Measurements from ENCODE around the gene MRPS34.

Gene MRPS34

DNA sequence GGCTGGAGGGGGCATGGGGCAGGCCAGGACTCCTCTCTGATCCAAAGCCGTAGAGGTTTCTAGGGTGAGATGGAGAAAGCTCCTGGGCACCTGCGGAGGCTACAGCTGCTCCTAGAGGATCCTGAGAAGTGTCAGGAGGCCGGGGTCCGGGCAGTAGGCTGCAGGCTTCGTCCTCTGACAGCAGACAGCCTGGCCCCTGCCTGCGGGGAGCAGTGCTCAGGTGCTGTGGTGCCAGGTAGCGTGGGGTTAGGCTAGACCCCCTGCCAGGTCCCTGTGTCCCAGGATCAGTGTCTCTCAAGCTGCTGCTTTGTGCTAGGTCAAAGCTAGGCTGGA lies 1.5 kb upstream of the MRPS34 start:
- Histone ChIP-seq H2BK5ac (ENCODE audit: low read length) (no peak overlapping the region), H4K5ac (ENCODE audit: low read length) (no peak overlapping the region), H2BK120ac (ENCODE audit: low read depth, low read length) (no peak overlapping the region), H2BK15ac (replicated peaks; ENCODE audit: low read depth) (no peak overlapping the region), H3K9ac (ENCODE audit: low read length) (peak overlapping the region; percentile 8), H3K23ac (ENCODE audit: low read length) (no peak overlapping the region), H3K79me2 (ENCODE audit: control insufficient read depth, insufficient read depth, low read length) (peaks cover 11% of the 10 kb centered on the region), H3K4ac (ENCODE audit: low read depth, low read length) (no peak overlapping the region), H3K36me3 (ENCODE audit: control insufficient read depth, insufficient read depth, low read length) (no peaks in the 10 kb centered on the region), H3K79me1 (ENCODE audit: low read length) (peaks cover 8% of the 10 kb centered on the region), H3K4me1 (ENCODE audit: control insufficient read depth, low read depth, low read length) (no peaks in the 10 kb centered on the region), H3K4me3 (ENCODE audit: low read length) (no peak overlapping the region), H3K27ac (ENCODE audit: low read depth, low read length) (no peak overlapping the region), H3K56ac (ENCODE audit: low read length) (peak overlapping the region; percentile 10), H4K8ac (ENCODE audit: low read depth, low read length) (no peak overlapping the region), H2AK5ac (ENCODE audit: low read length) (no peak overlapping the region), H3K18ac (ENCODE audit: low read length) (no peak overlapping the region), H3K27me3 (ENCODE audit: insufficient read depth, low read length, poor library complexity) (no peaks in the 10 kb centered on the region), H3K4me2 (ENCODE audit: low read length) (no peak overlapping the region)
- DNase-seq = no peak
- WGBS (ENCODE audit: extremely low coverage, insufficient coverage, low lambda C conversion rate) = no CpG with 5 or more reads among the region's 7 CpGs

DNA sequence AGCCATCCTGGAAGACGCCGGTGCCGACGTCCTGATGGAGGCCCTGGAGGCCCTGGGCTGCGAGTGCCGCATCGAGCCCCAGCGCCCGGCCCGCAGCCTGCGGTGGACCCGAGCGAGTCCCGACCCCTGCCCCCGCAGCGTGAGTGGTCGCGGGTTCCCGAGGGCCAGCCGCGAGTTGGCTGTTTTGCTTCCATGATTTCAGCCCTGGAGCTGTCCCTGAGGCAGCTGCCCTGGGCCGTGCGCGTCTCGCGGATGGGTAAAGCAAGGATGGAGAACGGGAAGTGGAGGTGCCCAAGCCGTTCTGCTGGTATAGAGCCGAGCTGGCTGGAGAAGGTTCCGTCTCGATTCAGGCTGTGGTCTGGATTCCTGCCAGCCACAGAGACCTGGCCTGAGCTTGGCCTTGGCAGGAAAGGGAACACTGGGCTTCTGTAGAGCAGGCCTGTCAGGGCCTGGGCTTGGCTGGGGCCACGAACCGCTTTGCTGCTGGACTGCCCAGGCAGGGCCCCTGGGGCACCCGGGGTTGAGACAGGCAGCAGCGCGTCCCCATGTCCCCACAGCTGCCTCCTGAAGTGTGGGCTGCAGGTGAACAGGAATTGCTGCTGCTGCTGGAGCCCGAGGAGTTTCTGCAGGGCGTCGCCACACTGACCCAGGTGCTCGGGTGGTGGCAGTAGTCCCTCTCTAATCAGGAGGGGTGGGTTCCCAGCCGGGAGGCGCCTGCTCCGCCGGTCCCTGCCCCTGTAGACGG lies 941 bp upstream of the MRPS34 start:
- Histone ChIP-seq H3K56ac (ENCODE audit: low read length) (peak overlapping the region; percentile 94), H2BK120ac (ENCODE audit: low read depth, low read length) (no peak overlapping the region), H3K4me3 (ENCODE audit: low read length) (peak overlapping the region; percentile 62), H2AK5ac (ENCODE audit: low read length) (no peak overlapping the region), H4K8ac (ENCODE audit: low read depth, low read length) (no peak overlapping the region), H3K4me2 (ENCODE audit: low read length) (peak overlapping the region; percentile 56), H3K18ac (ENCODE audit: low read length) (no peak overlapping the region), H3K4me1 (ENCODE audit: control insufficient read depth, low read depth, low read length) (no peaks in the 10 kb centered on the region), H2BK15ac (replicated peaks; ENCODE audit: low read depth) (no peak overlapping the region), H2BK5ac (ENCODE audit: low read length) (no peak overlapping the region), H3K4ac (ENCODE audit: low read depth, low read length) (peak overlapping the region; percentile 25), H3K79me1 (ENCODE audit: low read length) (peaks cover 8% of the 10 kb centered on the region), H3K79me2 (ENCODE audit: control insufficient read depth, insufficient read depth, low read length) (peaks cover 11% of the 10 kb centered on the region), H3K9ac (ENCODE audit: low read length) (peak overlapping the region; percentile 91), H3K23ac (ENCODE audit: low read length) (no peak overlapping the region), H3K27me3 (ENCODE audit: insufficient read depth, low read length, poor library complexity) (no peaks in the 10 kb centered on the region), H3K27ac (ENCODE audit: low read depth, low read length) (peak overlapping the region; percentile 10), H4K5ac (ENCODE audit: low read length) (no peak overlapping the region), H3K36me3 (ENCODE audit: control insufficient read depth, insufficient read depth, low read length) (no peaks in the 10 kb centered on the region)
- no peak for DNase-seq
- no CpG with 5 or more reads among the region's 45 CpGs for WGBS (ENCODE audit: extremely low coverage, insufficient coverage, low lambda C conversion rate)

DNA sequence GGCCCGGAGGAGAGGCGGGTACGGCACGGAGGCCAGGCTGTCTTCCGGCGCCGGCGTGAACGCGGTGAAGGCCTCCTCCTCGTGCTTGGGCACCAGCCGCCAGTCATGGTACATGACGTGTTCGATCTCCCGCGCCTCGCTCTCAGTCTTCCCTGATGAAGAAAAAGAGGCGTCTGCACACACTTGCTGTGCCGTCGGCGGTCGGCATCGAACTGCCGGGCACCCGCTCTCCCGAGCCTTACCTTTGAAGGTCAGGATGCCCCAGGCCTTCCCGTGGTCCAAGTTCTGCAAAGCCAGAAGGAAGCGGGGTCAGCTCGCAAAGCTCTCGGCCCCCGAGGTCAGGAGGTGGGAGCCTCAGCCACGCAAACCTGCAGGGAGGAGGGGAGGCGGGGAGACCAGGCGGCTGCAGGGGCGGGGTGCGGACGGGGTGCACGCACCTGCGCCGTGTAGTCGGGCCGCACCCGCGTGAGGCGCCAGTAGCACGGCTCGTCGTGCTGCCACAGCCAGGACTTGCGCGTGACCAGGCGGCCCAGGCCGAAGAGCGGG lies 499 bp downstream of the MRPS34 start, which contains the start of gene EME2:
EME2 (plus strand) TSS at position 449 of the 546 bp plus-strand sequence. CDS start 418 bp downstream, outside the sequence.
- Histone ChIP-seq H3K4me1 (ENCODE audit: control insufficient read depth, low read depth, low read length) (no peaks in the 10 kb centered on the region), H2BK120ac (ENCODE audit: low read depth, low read length) (no peak within 1 kb of the TSS), H2BK15ac (replicated peaks; ENCODE audit: low read depth) (no peak within 1 kb of the TSS), H3K27ac (ENCODE audit: low read depth, low read length) (peak within 1 kb of the TSS; percentile 87), H3K4ac (ENCODE audit: low read depth, low read length) (peak within 1 kb of the TSS; percentile 79), H3K18ac (ENCODE audit: low read length) (peak within 1 kb of the TSS; percentile 78), H3K79me1 (ENCODE audit: low read length) (peaks cover 8% of the 10 kb centered on the region), H3K27me3 (ENCODE audit: insufficient read depth, low read length, poor library complexity) (no peaks in the 10 kb centered on the region), H4K5ac (ENCODE audit: low read length) (no peak within 1 kb of the TSS), H3K4me2 (ENCODE audit: low read length) (peak within 1 kb of the TSS; percentile 85), H4K8ac (ENCODE audit: low read depth, low read length) (no peak within 1 kb of the TSS), H3K79me2 (ENCODE audit: control insufficient read depth, insufficient read depth, low read length) (peaks cover 11% of the 10 kb centered on the region), H3K23ac (ENCODE audit: low read length) (peak within 1 kb of the TSS; percentile 80), H2AK5ac (ENCODE audit: low read length) (peak within 1 kb of the TSS; percentile 85), H3K36me3 (ENCODE audit: control insufficient read depth, insufficient read depth, low read length) (no peaks in the 10 kb centered on the region), H2BK5ac (ENCODE audit: low read length) (peak within 1 kb of the TSS; percentile 31), H3K56ac (ENCODE audit: low read length) (peak within 1 kb of the TSS; percentile 99), H3K9ac (ENCODE audit: low read length) (peak within 1 kb of the TSS; percentile 93), H3K4me3 (ENCODE audit: low read length) (peak within 1 kb of the TSS; percentile 97)
- no CpG with 5 or more reads among the region's 53 CpGs for WGBS (ENCODE audit: extremely low coverage, insufficient coverage, low lambda C conversion rate)
- DNase-seq = no peak

DNA sequence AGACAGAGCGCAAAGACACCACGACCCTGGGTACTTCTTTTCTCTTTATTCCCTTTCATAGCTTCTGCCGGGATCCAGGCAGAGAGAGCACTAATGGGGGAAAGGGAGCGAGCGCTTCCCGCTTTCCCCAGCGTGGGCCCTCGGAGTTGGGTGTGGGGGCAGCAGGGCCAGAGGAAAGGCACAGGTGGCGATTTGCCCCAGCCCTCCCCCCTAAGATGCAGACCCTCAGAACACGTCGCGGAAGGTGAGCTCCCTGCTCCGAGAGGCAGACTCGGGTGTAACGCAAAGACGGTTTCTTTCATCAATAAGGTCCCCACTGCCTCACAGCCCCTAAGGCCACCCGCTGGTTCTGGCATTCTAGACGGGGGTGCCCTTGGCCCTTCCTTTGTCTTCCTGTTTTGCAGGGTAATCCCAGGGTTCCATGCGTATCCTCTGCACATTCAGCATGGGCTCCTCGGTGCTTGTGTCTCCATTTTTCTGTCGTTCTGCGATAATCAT lies 1.0 kb downstream of the MRPS34 start:
- peak; percentile 59 for DNase-seq
- H3K23ac ChIP-seq (ENCODE audit: low read length) = no peak overlapping the region
- H2AK5ac ChIP-seq (ENCODE audit: low read length) = peak overlapping the region; percentile 65
- H4K5ac ChIP-seq (ENCODE audit: low read length) = no peak overlapping the region
- no CpG with 5 or more reads among the region's 22 CpGs for WGBS (ENCODE audit: extremely low coverage, insufficient coverage, low lambda C conversion rate)
- no peak overlapping the region for H3K18ac ChIP-seq (ENCODE audit: low read length)
- peak overlapping the region; percentile 97 for H3K4me3 ChIP-seq (ENCODE audit: low read length)
- H3K4me1 ChIP-seq (ENCODE audit: control insufficient read depth, low read depth, low read length) = no peaks in the 10 kb centered on the region
- H3K9ac ChIP-seq (ENCODE audit: low read length) = peak overlapping the region; percentile 93
- no peak overlapping the region for H2BK120ac ChIP-seq (ENCODE audit: low read depth, low read length)
- H2BK5ac ChIP-seq (ENCODE audit: low read length) = peak overlapping the region; percentile 31
- peak overlapping the region; percentile 85 for H3K4me2 ChIP-seq (ENCODE audit: low read length)
- H2BK15ac ChIP-seq (replicated peaks; ENCODE audit: low read depth) = no peak overlapping the region
- peak overlapping the region; percentile 99 for H3K56ac ChIP-seq (ENCODE audit: low read length)
- peaks cover 8% of the 10 kb centered on the region for H3K79me1 ChIP-seq (ENCODE audit: low read length)
- no peak overlapping the region for H4K8ac ChIP-seq (ENCODE audit: low read depth, low read length)
- H3K36me3 ChIP-seq (ENCODE audit: control insufficient read depth, insufficient read depth, low read length) = no peaks in the 10 kb centered on the region
- H3K27me3 ChIP-seq (ENCODE audit: insufficient read depth, low read length, poor library complexity) = no peaks in the 10 kb centered on the region
- peak overlapping the region; percentile 47 for H3K27ac ChIP-seq (ENCODE audit: low read depth, low read length)
- peaks cover 11% of the 10 kb centered on the region for H3K79me2 ChIP-seq (ENCODE audit: control insufficient read depth, insufficient read depth, low read length)
- peak overlapping the region; percentile 79 for H3K4ac ChIP-seq (ENCODE audit: low read depth, low read length)

DNA sequence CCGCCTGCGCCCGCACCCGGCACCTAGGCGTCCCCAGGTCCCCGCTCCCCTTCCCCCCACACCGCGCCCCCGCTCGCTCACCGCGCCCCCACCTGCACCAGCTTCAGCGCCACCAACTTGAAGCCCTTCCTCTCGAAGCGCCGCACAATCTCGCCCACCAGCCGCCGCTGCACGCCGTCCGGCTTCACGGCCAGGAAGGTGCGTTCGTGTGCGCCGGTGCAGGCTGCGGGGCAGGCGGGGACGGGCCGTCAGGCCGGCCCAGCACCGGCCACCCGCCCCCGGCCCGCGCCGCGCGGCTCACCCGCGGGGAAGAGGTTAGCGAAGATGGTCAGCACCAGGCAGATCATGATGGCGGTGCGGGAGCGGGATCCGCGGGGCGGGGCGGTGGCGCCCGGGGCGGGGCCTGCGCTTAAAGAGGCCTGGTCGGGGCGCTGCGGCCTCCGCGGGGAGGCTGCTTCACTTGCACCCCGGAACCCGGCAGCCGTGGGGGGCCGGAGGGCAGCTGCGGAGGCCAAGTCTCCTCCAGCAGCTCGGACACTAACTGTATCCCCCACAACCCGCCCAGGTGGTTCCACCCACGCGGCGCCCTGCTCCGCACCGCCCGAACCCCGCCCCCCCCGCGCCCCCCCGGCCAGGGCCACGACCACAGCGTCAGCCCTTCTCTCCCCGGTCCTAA lies 1.6 kb downstream of the MRPS34 start, which contains the start of gene NME3:
NME3 (minus strand) TSS at position 356 of the 676 bp plus-strand sequence; CDS start at position 347, 9 bp downstream.
- Histone ChIP-seq H3K23ac (ENCODE audit: low read length) (no peak within 1 kb of the TSS), H3K9ac (ENCODE audit: low read length) (peak within 1 kb of the TSS; percentile 93), H4K5ac (ENCODE audit: low read length) (no peak within 1 kb of the TSS), H3K4me2 (ENCODE audit: low read length) (peak within 1 kb of the TSS; percentile 85), H3K18ac (ENCODE audit: low read length) (peak within 1 kb of the TSS; percentile 46), H2BK120ac (ENCODE audit: low read depth, low read length) (no peak within 1 kb of the TSS), H3K4me3 (ENCODE audit: low read length) (peak within 1 kb of the TSS; percentile 97), H2BK5ac (ENCODE audit: low read length) (peak within 1 kb of the TSS; percentile 31), H3K4ac (ENCODE audit: low read depth, low read length) (peak within 1 kb of the TSS; percentile 79), H3K36me3 (ENCODE audit: control insufficient read depth, insufficient read depth, low read length) (no peaks in the 10 kb centered on the region), H3K4me1 (ENCODE audit: control insufficient read depth, low read depth, low read length) (no peaks in the 10 kb centered on the region), H3K56ac (ENCODE audit: low read length) (peak within 1 kb of the TSS; percentile 99), H2BK15ac (replicated peaks; ENCODE audit: low read depth) (no peak within 1 kb of the TSS), H3K27ac (ENCODE audit: low read depth, low read length) (peak within 1 kb of the TSS; percentile 47), H3K27me3 (ENCODE audit: insufficient read depth, low read length, poor library complexity) (no peaks in the 10 kb centered on the region), H4K8ac (ENCODE audit: low read depth, low read length) (no peak within 1 kb of the TSS), H3K79me2 (ENCODE audit: control insufficient read depth, insufficient read depth, low read length) (peaks cover 11% of the 10 kb centered on the region), H2AK5ac (ENCODE audit: low read length) (peak within 1 kb of the TSS; percentile 65), H3K79me1 (ENCODE audit: low read length) (peaks cover 8% of the 10 kb centered on the region)
- no CpG with 5 or more reads among the region's 79 CpGs for WGBS (ENCODE audit: extremely low coverage, insufficient coverage, low lambda C conversion rate)
- peak; percentile 57 for DNase-seq
